K562 (cell line): ENCODE data around the gene CACNA1A. TPM values are rescaled to one million over a fixed set of nuclear protein-coding genes. Genes with fewer than 3 reads are reported as not detected.

ENCODE experiments used
- ATAC-seq: fragments of 200-7000 bp; cut with Tn5 transposase; 3 replicates; pipeline ENCODE4 v1.9.1; 2020; ENCODE audit warnings: moderate library complexity
- BruUV-seq: library from RNA; stranded (reverse); fragments of 400-500 nt; replicated peaks from 2 replicates; lab custom pipeline; 2021; lab: Mats Ljungman, UMichigan
- CTCF ChIA-PET: fragments of 300-600 bp; formaldehyde crosslinking; extraction: SDS; loops from one replicate; lab custom pipeline; 2021; ENCODE audit warnings: low intra/inter-chr PET ratio; lab: Yijun Ruan, JAX
- POLR2A ChIA-PET: fragments of 300-600, 350-650 bp; sonication (Branson Sonifier 250); formaldehyde crosslinking; extraction: SDS; loops from one replicate; lab custom pipeline; 2021; ENCODE audit warnings: antibody characterized with exemption, inconsistent platforms; lab: Yijun Ruan, JAX
- DNase-seq, 4 experiments: peaks; one replicate each; pipeline versions ENCODE4 v3.0.0 to v3.0.0-alpha.2; 2011 to 2018; ENCODE audit warnings: low spot score in 3 of 4, mixed read lengths in 3 of 4; ENCODE audit errors: extremely low read depth in 1 of 4
- FAIRE-seq: peaks from 2 replicates; lab custom pipeline; 2011; peaks lifted over from hg19 to GRCh38; lab: Jason Lieb, UNC
- H2AFZ ChIP-seq: 2 replicates; pipeline ENCODE4 v1.6.0; 2011; ENCODE audit warnings: low read depth, low read length, control low read depth, inconsistent platforms
- H3K27ac ChIP-seq: fragments of 200-600 bp; 3 replicates; pipeline ENCODE4 v1.8.0; 2011; ENCODE audit warnings: low read depth, mild to moderate bottlenecking, control low read depth, inconsistent platforms, low read length, moderate library complexity, mixed read lengths; ENCODE audit errors: extremely low read depth
- H3K27me3 ChIP-seq, 2 experiments: fragments of 300-600 bp in 1 of 2; 2 replicates in 1 of 2; 3 replicates in 1 of 2; pipeline versions ENCODE4 v1.6.0 to v1.8.0; 2011; ENCODE audit warnings: inconsistent platforms in 2 of 2, low read length in 2 of 2, mild to moderate bottlenecking in 1 of 2, mixed read lengths in 1 of 2, moderate library complexity in 1 of 2; ENCODE audit not compliant: control insufficient read depth in 2 of 2, insufficient read depth in 2 of 2
- H3K36me3 ChIP-seq: fragments of 300-600 bp; 3 replicates; pipeline ENCODE4 v1.8.0; 2011; ENCODE audit warnings: mild to moderate bottlenecking, low read length, inconsistent platforms; ENCODE audit not compliant: control insufficient read depth, insufficient read depth
- H3K4me1 ChIP-seq, 2 experiments: fragments of 200-600 bp in 1 of 2; replicated peaks in 1 of 2; 2 replicates in 1 of 2; 3 replicates in 1 of 2; pipeline versions ENCODE4 v1.5.1 to v1.8.0; 2011; ENCODE audit warnings: inconsistent platforms in 2 of 2, low read length in 2 of 2, mild to moderate bottlenecking in 1 of 2, mixed read lengths in 1 of 2, moderate library complexity in 1 of 2; ENCODE audit not compliant: control insufficient read depth in 2 of 2, insufficient read depth in 2 of 2
- H3K4me2 ChIP-seq: 2 replicates; pipeline ENCODE4 v1.6.1; 2011; ENCODE audit warnings: low read length, control low read depth, inconsistent platforms, mixed read lengths; ENCODE audit not compliant: insufficient read depth
- H3K4me3 ChIP-seq: fragments of 200-600 bp; sonication (generic), shearing (Covaris generic); 2 replicates; pipeline ENCODE4 v1.5.1; 2016; ENCODE audit warnings: control low read depth, inconsistent platforms
- H3K79me2 ChIP-seq: fragments of 200-600 bp; 3 replicates; pipeline ENCODE4 v1.8.0; 2011; ENCODE audit warnings: low read length, inconsistent platforms; ENCODE audit not compliant: control insufficient read depth, insufficient read depth
- H3K9ac ChIP-seq, 2 experiments: 2 replicates each; pipeline versions ENCODE4 v1.6.0 to v1.6.1; 2011; ENCODE audit warnings: low read depth in 2 of 2, low read length in 2 of 2, control low read depth in 1 of 2, inconsistent platforms in 1 of 2, mild to moderate bottlenecking in 1 of 2, mixed read lengths in 1 of 2; ENCODE audit not compliant: insufficient read depth in 1 of 2
- H3K9me1 ChIP-seq: one replicate; pipeline ENCODE4 v1.6.0; 2011; ENCODE audit warnings: inconsistent platforms, mild to moderate bottlenecking, low read length, moderate library complexity; ENCODE audit not compliant: control insufficient read depth, insufficient read depth
- H3K9me3 ChIP-seq: replicated peaks from 2 replicates; pipeline ENCODE4 v1.5.1; 2011; ENCODE audit warnings: low read depth, low read length, inconsistent platforms; ENCODE audit not compliant: control insufficient read depth, insufficient read depth
- H4K20me1 ChIP-seq: replicated peaks from 2 replicates; pipeline ENCODE4 v1.6.1; 2011; ENCODE audit warnings: low read length, inconsistent platforms, mixed read lengths; ENCODE audit not compliant: control insufficient read depth, insufficient read depth
- BMI1 ChIP-seq: fragments of 150-350 bp; IDR thresholded peaks from 2 replicates; pipeline ENCODE4 v1.6.1; 2014; ENCODE audit warnings: low read length
- CBX2 ChIP-seq: fragments of 200-600 bp; sonication (generic); IDR thresholded peaks from one replicate; pipeline ENCODE4 v1.6.1; 2012; ENCODE audit warnings: mild to moderate bottlenecking, low read length, inconsistent platforms; ENCODE audit not compliant: insufficient read depth, poor library complexity, severe bottlenecking
- EHMT2 ChIP-seq: fragments of 450-650 bp; IDR thresholded peaks from 2 replicates; pipeline ENCODE4 v1.6.1; 2018; ENCODE audit warnings: antibody characterized with exemption
- ELF1 ChIP-seq: fragments of 200-800 bp; sonication (Bioruptor generic); IDR thresholded peaks from 2 replicates; pipeline ENCODE4 v1.6.1; 2016; ENCODE audit warnings: missing genetic modification characterization, missing compliant biosample characterization
- GABPB2 ChIP-seq: fragments of 250-450 bp; sonication (Bioruptor Pico); conservative IDR thresholded peaks from 2 replicates; pipeline ENCODE4 v1.5.1; 2021; ENCODE audit warnings: mild to moderate bottlenecking
- GATAD2B ChIP-seq: fragments of 450-650 bp; IDR thresholded peaks from 2 replicates; pipeline ENCODE4 v1.6.1; 2017; ENCODE audit warnings: mild to moderate bottlenecking, borderline replicate concordance
- SMARCC2 ChIP-seq: fragments of 450-650 bp; IDR thresholded peaks from 2 replicates; pipeline ENCODE4 v1.6.1; 2017; ENCODE audit warnings: antibody characterized with exemption, moderate library complexity, mild to moderate bottlenecking, low read depth
- ZNF121 ChIP-seq: sonication (generic); formaldehyde crosslinking; conservative IDR thresholded peaks from 2 replicates; pipeline ENCODE4 v1.8.0; 2022; ENCODE audit warnings: missing genetic modification reagents
- ZNF133 ChIP-seq: fragments of 250-450 bp; sonication (Bioruptor Pico); IDR thresholded peaks from 2 replicates; pipeline ENCODE4 v1.4.0; 2020; ENCODE audit warnings: mild to moderate bottlenecking
- ZNF23 ChIP-seq: fragments of 250-450 bp; sonication (Bioruptor Pico); IDR thresholded peaks from 2 replicates; pipeline ENCODE4 v1.4.0; 2020; ENCODE audit warnings: mild to moderate bottlenecking
- ZNF24 ChIP-seq: fragments of 450-650 bp; IDR thresholded peaks from 2 replicates; pipeline ENCODE4 v1.6.1; 2016
- ZNF696 ChIP-seq: fragments of 250-450 bp; sonication (Bioruptor Pico); conservative IDR thresholded peaks from 2 replicates; pipeline ENCODE4 v1.4.0; 2020; ENCODE audit warnings: mild to moderate bottlenecking, moderate library complexity
- ZNF79 ChIP-seq: fragments of 250-450 bp; sonication (Bioruptor Pico); IDR thresholded peaks from 2 replicates; pipeline ENCODE4 v1.4.0; 2020; ENCODE audit warnings: low read depth, mild to moderate bottlenecking, moderate library complexity
- WGBS: fragments of 100-300 bp; shearing (Covaris generic); methylation state at CpG from one replicate; pipeline ENCODE4 v1.1.6; 2016; ENCODE audit warnings: low coverage, mixed read lengths; ENCODE audit not compliant: insufficient coverage; ENCODE audit errors: missing lambda C conversion rate; 5-methylcytosine and 5-hydroxymethylcytosine counted together
- in situ Hi-C: fragments of 300-500 bp; cut with MboI; formaldehyde crosslinking; loops from 4 replicates; pipeline ENCODE4 v1.15.0; 2018; ENCODE audit warnings: inconsistent platforms, mixed read lengths
- intact Hi-C: fragments of 100-400 bp; cut with micrococcal nuclease; formaldehyde crosslinking; loops from 2 replicates; pipeline ENCODE4 v1.14.2; 2022
- polyA plus RNA-seq, 8 experiments: library from polyadenylated mRNA; depleted of rRNA in 4 of 8; stranded (reverse) in 5 of 8; unstranded in 3 of 8; fragments of >200 nt; fragmentation: Nextera tagmentation in 2 of 8; fragmentation: Illumina TruSeq in 1 of 8; extraction: Ambion mirVana in 2 of 8; extraction: Trizol in 1 of 8; gene quantifications; 2 replicates each; pipeline versions ENCODE4 v1.2.1 to v1.2.3, GENCODE V29; 2011 to 2014; ENCODE audit warnings: inconsistent platforms in 1 of 8, missing spikeins in 1 of 8
- total RNA-seq, 7 experiments: library from RNA; depleted of rRNA in 6 of 7; stranded (reverse); fragments of >200 nt in 6 of 7; fragmentation: Illumina TruSeq in 2 of 7; extraction: Trizol in 2 of 7; gene quantifications; 2 replicates each; pipeline versions ENCODE4 v1.2.1 to v1.2.3, GENCODE V29; 2011 to 2021; ENCODE audit warnings: low replicate concordance in 1 of 7
- TF ChIP-seq, protein P1 (sequence below): fragments of 450-650 bp; formaldehyde crosslinking; IDR thresholded peaks from 2 replicates; pipeline ENCODE4 v1.4.0; 2020; ENCODE audit warnings: mild to moderate bottlenecking, moderate library complexity

The CACNA1A gene
- total and polyA plus RNA-seq, 9 of the 15 experiments (the other 6 are each of a cell fraction or from before 2014, with no cell fraction given): 0.03 to 0.20 (median 0.09) TPM; not detected in 1

DNA sequence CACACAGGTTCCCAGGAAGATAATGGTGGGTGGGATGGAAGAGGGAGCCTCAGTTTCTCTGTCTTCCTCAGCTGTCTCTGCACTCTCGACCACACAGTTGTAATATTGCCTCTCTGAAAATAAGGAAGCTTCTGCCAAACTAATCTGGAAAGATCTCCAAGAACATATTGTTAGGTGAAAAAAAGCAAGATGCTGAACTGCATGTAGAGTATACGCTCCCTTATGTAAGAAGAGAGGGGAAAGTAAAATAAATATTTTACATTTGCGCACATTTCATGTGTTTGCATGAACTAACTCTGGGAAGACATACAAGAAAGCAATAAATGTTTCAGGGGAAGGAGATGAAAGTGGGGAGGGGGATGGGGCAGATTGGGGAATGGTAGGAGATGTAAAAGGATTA, 41.9 kb upstream of the CACNA1A start:
- in situ Hi-C loops (no loop called here), intact Hi-C loops (no loop called here)
- H3K27ac ChIP-seq: no peak overlapping the region
- H3K9me3 ChIP-seq: no peaks in the 10 kb centered on the region
- FAIRE-seq (no peak), ATAC-seq (no peak), DNase-seq (no peak)
- H3K4me1 ChIP-seq: no peaks in the 10 kb centered on the region
- H3K27me3 ChIP-seq: peaks cover 0 to 2% of the 10 kb centered on the region in 2 experiments; a peak in 1 of 5 replicates
- BruUV-seq: no TSS peak
- H3K79me2 ChIP-seq: no peaks in the 10 kb centered on the region
- CTCF ChIA-PET: no interaction called here
- no peak overlapping the region for H3K9ac ChIP-seq
- H3K9me1 ChIP-seq: no peaks in the 10 kb centered on the region
- POLR2A ChIA-PET: no interaction called here
- H4K20me1 ChIP-seq: no peaks in the 10 kb centered on the region
- 0% methylated on average over 3 of the region's 3 CpGs for WGBS
- no peak overlapping the region for H2AFZ ChIP-seq
- H3K4me2 ChIP-seq: no peak overlapping the region
- H3K4me3 ChIP-seq: no peak overlapping the region
- no peaks in the 10 kb centered on the region for H3K36me3 ChIP-seq
- TF ChIP-seq GABPB2 (CRISPR knock-in tag) (no peak), ZNF24 (no peak), BMI1 (no peak), ZNF696 (no peak), ZNF133 (CRISPR knock-in tag) (no peak), ZNF121 (no peak), ZNF23 (CRISPR knock-in tag) (no peak), CBX2 (no peak), ZNF79 (CRISPR knock-in tag) (no peak), EHMT2 (no peak), SMARCC2 (no peak), GATAD2B (no peak), ELF1 (no peak)
- TF ChIP-seq, protein P1, sequence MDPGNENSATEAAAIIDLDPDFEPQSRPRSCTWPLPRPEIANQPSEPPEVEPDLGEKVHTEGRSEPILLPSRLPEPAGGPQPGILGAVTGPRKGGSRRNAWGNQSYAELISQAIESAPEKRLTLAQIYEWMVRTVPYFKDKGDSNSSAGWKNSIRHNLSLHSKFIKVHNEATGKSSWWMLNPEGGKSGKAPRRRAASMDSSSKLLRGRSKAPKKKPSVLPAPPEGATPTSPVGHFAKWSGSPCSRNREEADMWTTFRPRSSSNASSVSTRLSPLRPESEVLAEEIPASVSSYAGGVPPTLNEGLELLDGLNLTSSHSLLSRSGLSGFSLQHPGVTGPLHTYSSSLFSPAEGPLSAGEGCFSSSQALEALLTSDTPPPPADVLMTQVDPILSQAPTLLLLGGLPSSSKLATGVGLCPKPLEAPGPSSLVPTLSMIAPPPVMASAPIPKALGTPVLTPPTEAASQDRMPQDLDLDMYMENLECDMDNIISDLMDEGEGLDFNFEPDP: no peak
